PC-9 (cell line): Measurements from ENCODE around the gene ATG4D. TPM values are rescaled to one million over a fixed set of nuclear protein-coding genes. Genes with fewer than 3 reads are reported as not detected.

Experiments
- BruUV-seq: library from RNA; stranded (reverse); fragments of 400-500 nt; replicated peaks from 2 replicates; lab custom pipeline; 2021; lab: Mats Ljungman, UMichigan
- CTCF ChIA-PET: fragments of 300-600 bp; sonication (Branson Sonifier 250); formaldehyde crosslinking; loops from one replicate; lab custom pipeline; 2022; ENCODE audit warnings: antibody characterized with exemption; lab: Charles Lee
- POLR2A ChIA-PET: fragments of 300-600 bp; sonication (Branson Sonifier 250); formaldehyde crosslinking; loops from one replicate; lab custom pipeline; 2022; ENCODE audit warnings: antibody characterized with exemption; ENCODE audit not compliant: unreplicated experiment; lab: Charles Lee
- DNase-seq, 2 experiments: peaks; one replicate each; pipeline versions ENCODE4 v3.0.0 to v3.0.0-alpha.2; 2015 to 2022; ENCODE audit warnings: mixed read lengths in 1 of 2
- H2AFZ ChIP-seq: fragments of 200-600 bp; sonication (generic); 2 replicates; pipeline ENCODE4 v1.8.1; 2017; ENCODE audit warnings: antibody characterized with exemption
- H3F3A ChIP-seq: fragments of 200-600 bp; sonication (generic); 2 replicates; pipeline ENCODE4 v1.8.1; 2017; ENCODE audit warnings: antibody characterized with exemption, mild to moderate bottlenecking, low read depth; ENCODE audit not compliant: insufficient read depth
- H3K27ac ChIP-seq: fragments of 200-600 bp; sonication (generic); 2 replicates; pipeline ENCODE4 v1.6.1; 2016; ENCODE audit warnings: mixed run types
- H3K27me3 ChIP-seq: fragments of 200-600 bp; sonication (generic); 2 replicates; pipeline ENCODE4 v1.6.1; 2016; ENCODE audit warnings: low read depth, mixed run types; ENCODE audit not compliant: insufficient read depth
- H3K36me3 ChIP-seq: fragments of 200-600 bp; sonication (generic); 2 replicates; pipeline ENCODE4 v1.6.1; 2016; ENCODE audit warnings: low read depth, mixed run types
- H3K4me1 ChIP-seq: fragments of 200-600 bp; sonication (generic); replicated peaks from 2 replicates; pipeline ENCODE4 v1.6.1; 2016; ENCODE audit warnings: mixed run types; ENCODE audit not compliant: insufficient read depth
- H3K4me2 ChIP-seq: fragments of 200-600 bp; sonication (generic); 2 replicates; pipeline ENCODE4 v1.6.1; 2017; ENCODE audit warnings: mixed run types
- H3K4me3 ChIP-seq: fragments of 200-600 bp; sonication (generic); 2 replicates; pipeline ENCODE4 v1.6.1; 2016; ENCODE audit warnings: mixed run types
- H3K79me2 ChIP-seq: fragments of 200-600 bp; sonication (generic); 2 replicates; pipeline ENCODE4 v1.6.1; 2017; ENCODE audit warnings: low read depth, mixed run types
- H3K9me2 ChIP-seq: fragments of 200-600 bp; sonication (generic); 2 replicates; pipeline ENCODE4 v1.8.1; 2017; ENCODE audit warnings: mild to moderate bottlenecking; ENCODE audit not compliant: insufficient read depth
- H3K9me3 ChIP-seq: fragments of 200-600 bp; sonication (generic); 2 replicates; pipeline ENCODE4 v1.8.1; 2016; ENCODE audit warnings: low read depth; ENCODE audit not compliant: insufficient read depth
- H4K20me1 ChIP-seq: fragments of 200-600 bp; sonication (generic); 2 replicates; pipeline ENCODE4 v1.8.1; 2017; ENCODE audit not compliant: insufficient read depth
- EZH2 ChIP-seq: fragments of 200-600 bp; sonication (generic); IDR thresholded peaks from 2 replicates; pipeline ENCODE4 v1.8.0; 2017; ENCODE audit warnings: antibody characterized with exemption, low read depth
- intact Hi-C: fragments of 100-400 bp; cut with micrococcal nuclease; formaldehyde crosslinking; loops from one replicate; pipeline ENCODE4 v1.10.0; 2022; ENCODE audit not compliant: unreplicated experiment
- total RNA-seq: library from RNA; stranded (reverse); gene quantifications from 2 replicates; pipeline ENCODE4 v1.2.3, GENCODE V29; 2021
- TF ChIP-seq, protein P1 (sequence below): fragments of 200-600 bp; sonication (generic); conservative IDR thresholded peaks from 2 replicates; pipeline ENCODE4 v1.6.1; 2017; ENCODE audit warnings: mixed run types, antibody characterized with exemption, mild to moderate bottlenecking, moderate library complexity

The ATG4D gene
- total RNA-seq, 1 experiment from 2014 or later = 40.2 TPM

DNA sequence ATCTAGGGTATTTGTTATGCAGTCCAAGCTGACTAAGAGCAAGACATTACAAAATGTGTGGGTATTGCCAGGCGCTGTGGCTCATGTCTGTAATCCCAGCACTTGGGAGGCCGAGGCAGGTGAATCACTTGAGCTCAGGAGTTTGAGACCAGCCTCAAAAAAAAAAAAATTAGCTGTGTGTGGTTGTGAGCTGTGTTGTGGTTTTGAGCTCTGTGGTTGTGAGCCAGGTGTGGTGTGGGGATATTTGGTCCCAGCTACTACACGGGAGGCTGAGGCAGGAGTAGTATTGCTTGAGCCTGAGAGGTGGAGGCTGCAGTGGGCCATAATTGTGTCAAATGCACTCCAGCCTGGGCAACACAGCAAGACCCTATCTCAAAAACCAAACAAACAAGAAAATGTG lies 35.0 kb upstream of the ATG4D start:
- intact Hi-C loops = no loop called here
- ChIA-PET CTCF (interaction anchor here (0.8 kb wide), 1 partner anchor 13 kb away, joined by 3 read pairs; no protein-coding TSS in a partner anchor), POLR2A (no interaction called here)
- no peak for TF ChIP-seq EZH2
- TF ChIP-seq, protein P1, sequence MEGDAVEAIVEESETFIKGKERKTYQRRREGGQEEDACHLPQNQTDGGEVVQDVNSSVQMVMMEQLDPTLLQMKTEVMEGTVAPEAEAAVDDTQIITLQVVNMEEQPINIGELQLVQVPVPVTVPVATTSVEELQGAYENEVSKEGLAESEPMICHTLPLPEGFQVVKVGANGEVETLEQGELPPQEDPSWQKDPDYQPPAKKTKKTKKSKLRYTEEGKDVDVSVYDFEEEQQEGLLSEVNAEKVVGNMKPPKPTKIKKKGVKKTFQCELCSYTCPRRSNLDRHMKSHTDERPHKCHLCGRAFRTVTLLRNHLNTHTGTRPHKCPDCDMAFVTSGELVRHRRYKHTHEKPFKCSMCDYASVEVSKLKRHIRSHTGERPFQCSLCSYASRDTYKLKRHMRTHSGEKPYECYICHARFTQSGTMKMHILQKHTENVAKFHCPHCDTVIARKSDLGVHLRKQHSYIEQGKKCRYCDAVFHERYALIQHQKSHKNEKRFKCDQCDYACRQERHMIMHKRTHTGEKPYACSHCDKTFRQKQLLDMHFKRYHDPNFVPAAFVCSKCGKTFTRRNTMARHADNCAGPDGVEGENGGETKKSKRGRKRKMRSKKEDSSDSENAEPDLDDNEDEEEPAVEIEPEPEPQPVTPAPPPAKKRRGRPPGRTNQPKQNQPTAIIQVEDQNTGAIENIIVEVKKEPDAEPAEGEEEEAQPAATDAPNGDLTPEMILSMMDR = no peak
- Histone ChIP-seq H3K36me3 (no peaks in the 10 kb centered on the region), H3K4me2 (no peak overlapping the region), H3F3A (peaks cover 49% of the 10 kb centered on the region; the same call in 1 of the 2 replicates), H3K27ac (no peak overlapping the region), H4K20me1 (no peaks in the 10 kb centered on the region), H3K79me2 (0 out of 2 replicates have a peak, but pooled peaks cover under 1% of the 10 kb centered on the region), H3K4me3 (no peak overlapping the region), H3K9me3 (no peaks in the 10 kb centered on the region), H3K27me3 (no peaks in the 10 kb centered on the region), H3K9me2 (no peaks in the 10 kb centered on the region), H3K4me1 (peaks cover 18% of the 10 kb centered on the region; the same call in 1 of the 2 replicates), H2AFZ (no peak overlapping the region)
- no peak for DNase-seq
- BruUV-seq = no TSS peak

DNA sequence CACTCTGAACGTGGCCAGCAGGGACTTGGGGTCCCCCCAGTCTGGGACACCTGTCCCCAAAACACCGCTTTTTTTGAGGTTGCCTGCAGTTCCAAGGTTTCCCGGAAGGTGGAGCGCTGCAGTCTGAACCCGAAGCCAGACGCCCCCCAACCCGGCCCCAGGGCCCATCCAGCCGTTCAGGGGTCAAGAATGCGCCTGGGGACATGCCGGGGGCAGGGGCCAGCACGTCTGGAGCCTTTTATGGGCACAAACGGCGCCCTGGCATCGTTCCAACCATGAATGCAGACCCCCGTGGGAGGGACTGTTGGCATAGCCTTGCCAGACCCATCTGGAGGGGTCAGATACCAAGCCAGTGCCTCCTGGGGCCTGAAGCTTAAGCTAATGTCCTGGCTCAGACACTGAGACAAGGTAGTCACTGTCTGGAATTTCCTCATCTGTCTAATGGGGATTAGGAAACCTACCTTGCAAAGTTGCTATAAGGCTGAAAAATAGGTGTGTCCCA lies 33.4 kb upstream of the ATG4D start:
- no TSS peak for BruUV-seq
- H3F3A ChIP-seq = peaks cover 35% of the 10 kb centered on the region; the same call in 1 of the 2 replicates
- H3K9me3 ChIP-seq = no peaks in the 10 kb centered on the region
- ChIA-PET CTCF (interaction anchor here (0.6 to 0.7 kb wide), 2 partner anchors 25 to 137 kb away, joined by 4 read pairs; no protein-coding TSS in a partner anchor), POLR2A (interaction anchor here (0.6 kb wide), 1 partner anchor 56 kb away, joined by 4 read pairs; no protein-coding TSS in a partner anchor)
- no peaks in the 10 kb centered on the region for H3K27me3 ChIP-seq
- no peak for TF ChIP-seq EZH2
- TF ChIP-seq, protein P1 = peak; percentile 95
- H3K4me1 ChIP-seq = peaks cover 18% of the 10 kb centered on the region; the same call in 1 of the 2 replicates
- intact Hi-C loops = no loop called here
- H2AFZ ChIP-seq = no peak overlapping the region
- peak overlapping the region; percentile 50 for H3K4me2 ChIP-seq
- no peaks in the 10 kb centered on the region for H3K9me2 ChIP-seq
- peak; percentile 29 to 75 for DNase-seq
- peak overlapping the region; percentile 24; the same call in 1 of the 2 replicates for H3K27ac ChIP-seq
- no peaks in the 10 kb centered on the region for H3K36me3 ChIP-seq
- H4K20me1 ChIP-seq = no peaks in the 10 kb centered on the region
- no peaks in the 10 kb centered on the region for H3K79me2 ChIP-seq
- H3K4me3 ChIP-seq = no peak overlapping the region

DNA sequence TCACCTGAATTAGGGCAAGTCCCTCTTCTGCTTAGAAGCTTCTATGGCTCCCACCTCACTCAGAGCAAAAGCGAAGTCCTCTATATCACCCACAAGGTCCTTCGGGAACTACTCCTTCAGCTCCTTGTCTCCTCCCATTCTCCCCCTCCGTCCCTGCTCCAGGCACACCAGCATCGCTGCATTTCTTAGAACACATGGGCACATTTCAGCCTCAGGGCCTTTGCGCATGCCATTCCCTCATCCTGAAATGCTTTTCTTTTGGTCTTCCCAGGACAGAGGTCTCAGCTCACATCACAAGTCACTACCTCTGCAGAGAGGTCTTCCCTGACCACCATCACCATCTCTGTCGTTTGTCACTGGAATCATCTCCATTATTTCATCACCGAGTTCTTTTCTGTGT lies 30.5 kb upstream of the ATG4D start:
- intact Hi-C loops = no loop called here
- Histone ChIP-seq H4K20me1 (no peaks in the 10 kb centered on the region), H3K79me2 (no peaks in the 10 kb centered on the region), H3K9me3 (no peaks in the 10 kb centered on the region), H2AFZ (no peak overlapping the region), H3F3A (peaks cover 33% of the 10 kb centered on the region; the same call in 1 of the 2 replicates), H3K36me3 (no peaks in the 10 kb centered on the region), H3K4me1 (peaks cover 33% of the 10 kb centered on the region; the same call in 1 of the 2 replicates), H3K4me2 (no peak overlapping the region), H3K4me3 (no peak overlapping the region), H3K9me2 (no peaks in the 10 kb centered on the region), H3K27me3 (no peaks in the 10 kb centered on the region), H3K27ac (no peak overlapping the region)
- POLR2A ChIA-PET = no interaction called here
- BruUV-seq = TSS peak; percentile 31
- no peak for TF ChIP-seq EZH2
- TF ChIP-seq, protein P1 = no peak
- DNase-seq = no peak
- CTCF ChIA-PET = interaction anchor here (0.5 kb wide), 1 partner anchor 46 kb away, joined by 5 read pairs; no protein-coding TSS in a partner anchor
